ENCODE results near the gene CYB5R4. TPM values are rescaled to one million over a fixed set of nuclear protein-coding genes. Genes with fewer than 3 reads are reported as not detected.

The CYB5R4 gene
- total RNA-seq, 1 experiment from 2014 or later, result 17.5 TPM

- no peak overlapping the region for H2BK15ac ChIP-seq (ENCODE audit: low read depth, low read length)
- H3K23ac ChIP-seq (ENCODE audit: insufficient read length, low read depth, low read length), result no peak overlapping the region
- no peak overlapping the region for H2AK5ac ChIP-seq (ENCODE audit: insufficient read length, low read length)
- Mint-ChIP-seq H3K27ac (no peak overlapping the region), H3K4me1 (peaks cover 21 to 26% of the 10 kb centered on the region in 2 experiments), H3K9me3 (no peaks in the 10 kb centered on the region), H3K4me3 (no peak overlapping the region), H3K27me3 (ENCODE audit: low read depth) (no peaks in the 10 kb centered on the region; the same call in 1 of the 2 replicates), H3K36me3 (ENCODE audit: insufficient read depth in 1 of 3, low read depth in 3 of 3) (no peaks in the 10 kb centered on the region)
- H2BK120ac ChIP-seq (ENCODE audit: low read depth, low read length, poor library complexity, severe bottlenecking), result no peak overlapping the region
- no peak overlapping the region for H4K8ac ChIP-seq (replicated peaks; ENCODE audit: insufficient read length, low read depth, low read length)
- no peak overlapping the region for H3T11ph ChIP-seq (ENCODE audit: low read length)
- H3K4me1 ChIP-seq (ENCODE audit: insufficient read depth, low read length), result no peaks in the 10 kb centered on the region; the same call in 1 of the 2 replicates
- H3K14ac ChIP-seq (ENCODE audit: insufficient read depth, low read length), result no peak overlapping the region
- TF ChIP-seq, protein P1, sequence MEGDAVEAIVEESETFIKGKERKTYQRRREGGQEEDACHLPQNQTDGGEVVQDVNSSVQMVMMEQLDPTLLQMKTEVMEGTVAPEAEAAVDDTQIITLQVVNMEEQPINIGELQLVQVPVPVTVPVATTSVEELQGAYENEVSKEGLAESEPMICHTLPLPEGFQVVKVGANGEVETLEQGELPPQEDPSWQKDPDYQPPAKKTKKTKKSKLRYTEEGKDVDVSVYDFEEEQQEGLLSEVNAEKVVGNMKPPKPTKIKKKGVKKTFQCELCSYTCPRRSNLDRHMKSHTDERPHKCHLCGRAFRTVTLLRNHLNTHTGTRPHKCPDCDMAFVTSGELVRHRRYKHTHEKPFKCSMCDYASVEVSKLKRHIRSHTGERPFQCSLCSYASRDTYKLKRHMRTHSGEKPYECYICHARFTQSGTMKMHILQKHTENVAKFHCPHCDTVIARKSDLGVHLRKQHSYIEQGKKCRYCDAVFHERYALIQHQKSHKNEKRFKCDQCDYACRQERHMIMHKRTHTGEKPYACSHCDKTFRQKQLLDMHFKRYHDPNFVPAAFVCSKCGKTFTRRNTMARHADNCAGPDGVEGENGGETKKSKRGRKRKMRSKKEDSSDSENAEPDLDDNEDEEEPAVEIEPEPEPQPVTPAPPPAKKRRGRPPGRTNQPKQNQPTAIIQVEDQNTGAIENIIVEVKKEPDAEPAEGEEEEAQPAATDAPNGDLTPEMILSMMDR (conservative IDR thresholded peaks at IDR 0.05), result no peak
- H3K18ac ChIP-seq (ENCODE audit: insufficient read length, low read depth, low read length), result no peak overlapping the region
- H2BK12ac ChIP-seq (ENCODE audit: insufficient read length, low read depth, low read length), result no peak overlapping the region
- no peaks in the 10 kb centered on the region for H3K9me3 ChIP-seq (ENCODE audit: control insufficient read depth, low read depth, low read length)
- no peak overlapping the region for H2BK5ac ChIP-seq (ENCODE audit: insufficient read length, low read length)
- H3K79me2 ChIP-seq (ENCODE audit: insufficient read depth, low read length), result no peaks in the 10 kb centered on the region
- H3K9ac ChIP-seq (ENCODE audit: extremely low read depth, insufficient read length, low read length), result no peak overlapping the region
- no peak overlapping the region for H3K56ac ChIP-seq (ENCODE audit: insufficient read length, low read depth, low read length)
- H2AFZ ChIP-seq (ENCODE audit: low read length), result no peak overlapping the region
- H3K4ac ChIP-seq (ENCODE audit: low read depth, low read length), result no peak overlapping the region
- H3K27ac ChIP-seq (ENCODE audit: insufficient read length, low read depth, low read length), result no peak overlapping the region
- H3K79me1 ChIP-seq (ENCODE audit: insufficient read depth, low read depth, low read length, poor library complexity, severe bottlenecking), result no peaks in the 10 kb centered on the region
- no peaks in the 10 kb centered on the region for H3K23me2 ChIP-seq (ENCODE audit: insufficient read length, low read depth, low read length, poor library complexity, severe bottlenecking)
- WGBS (ENCODE audit: extremely low coverage, insufficient read length, low lambda C conversion rate), result no CpG with 5 or more reads among the region's 4 CpGs
- H4K91ac ChIP-seq (ENCODE audit: insufficient read length, low read depth, low read length), result no peak overlapping the region
- no peaks in the 10 kb centered on the region for H4K20me1 ChIP-seq (ENCODE audit: control insufficient read depth, insufficient read depth, insufficient read length)
- DNase-seq, result no peak
- H3K4me2 ChIP-seq (ENCODE audit: insufficient read depth, insufficient read length, low read length), result no peak overlapping the region
- H4K5ac ChIP-seq (ENCODE audit: insufficient read length, low read depth, low read length), result no peak overlapping the region
- H3K27me3 ChIP-seq (ENCODE audit: insufficient read depth, low read length), result no peaks in the 10 kb centered on the region
- H2BK20ac ChIP-seq (ENCODE audit: low read depth, low read length, poor library complexity, severe bottlenecking), result no peak overlapping the region
These were observed 144.2 kb downstream of the CYB5R4 start for GRCh38 chr6:84003654-84004053.

All from H9 (cell line).